NCI-H1105 treated with DMSO at 0.1 percent for 48 hours (cell line): Measurements from ENCODE around the gene DUSP10.

Experiments
- DNase-seq: peaks from one replicate; lab custom pipeline; 2025; lab: John Stamatoyannopoulos, UW

Gene DUSP10

GRCh38 chr1:221714227-221715152, 27.4 kb downstream of the DUSP10 start:
- peak; percentile 97 for DNase-seq

- no peak for DNase-seq
Observed at GRCh38 chr1:221712776-221713431, 29.0 kb downstream of the DUSP10 start.

GRCh38 chr1:221712198-221712684, 29.6 kb downstream of the DUSP10 start:
- no peak for DNase-seq

- no peak for DNase-seq
Observed at GRCh38 chr1:221711656-221712055, 30.2 kb downstream of the DUSP10 start.

GRCh38 chr1:221711063-221711577, 30.8 kb downstream of the DUSP10 start:
- DNase-seq, result no peak

- DNase-seq, result no peak
Observed at GRCh38 chr1:221709854-221710253, 32.0 kb downstream of the DUSP10 start.

- DNase-seq, result peak; percentile 99
Observed at GRCh38 chr1:221708987-221709386, 32.9 kb downstream of the DUSP10 start.

GRCh38 chr1:221708076-221708571, 33.8 kb downstream of the DUSP10 start:
- DNase-seq, result no peak

- DNase-seq, result no peak
Observed at GRCh38 chr1:221706876-221707582, 34.9 kb downstream of the DUSP10 start.

- DNase-seq, result no peak
Observed at GRCh38 chr1:221706191-221706590, 35.7 kb downstream of the DUSP10 start.

- DNase-seq, result no peak
Observed at GRCh38 chr1:221704306-221704705, 37.6 kb downstream of the DUSP10 start.

- no peak for DNase-seq
Observed at GRCh38 chr1:221701570-221702186, 40.2 kb downstream of the DUSP10 start.

- no peak for DNase-seq
Observed at GRCh38 chr1:221700948-221701347, 40.9 kb downstream of the DUSP10 start.

GRCh38 chr1:221700536-221700935, 41.4 kb downstream of the DUSP10 start:
- no peak for DNase-seq

GRCh38 chr1:221699978-221700519, 41.8 kb downstream of the DUSP10 start:
- no peak for DNase-seq

GRCh38 chr1:221699577-221699976, 42.3 kb downstream of the DUSP10 start:
- DNase-seq, result no peak

GRCh38 chr1:221698579-221699349, 43.1 kb downstream of the DUSP10 start:
- no peak for DNase-seq

- no peak for DNase-seq
Observed at GRCh38 chr1:221697923-221698425, 43.9 kb downstream of the DUSP10 start.

GRCh38 chr1:221696718-221697461, 45.0 kb downstream of the DUSP10 start:
- DNase-seq, result no peak

- DNase-seq, result no peak
Observed at GRCh38 chr1:221696027-221696426, 45.9 kb downstream of the DUSP10 start.
